Left lobe of liver (tissue), 2 donors: Measurements from ENCODE around the gene TIMM8B. TPM values are rescaled to one million over a fixed set of nuclear protein-coding genes. Genes with fewer than 3 reads are reported as not detected.
A peak's percentile ranks its signal among the peaks of the same experiment; 100 is the strongest.
"Not testable (repeated sequence)": the region's sequence is repeated elsewhere in the genome, so short reads cannot be mapped to it uniquely, and the experiment has no call there.

Source experiments
- ATAC-seq: fragments of 200-7000 bp; cut with Tn5 transposase; one replicate; pipeline ENCODE4 v1.9.1; 2020; ENCODE audit warnings: mild to moderate bottlenecking, moderate library complexity
- DNase-seq: peaks from one replicate; pipeline ENCODE4 v3.0.0-alpha.2; 2020; ENCODE audit warnings: low spot score
- total RNA-seq: library from RNA; stranded (reverse); gene quantifications from one replicate; pipeline ENCODE4 v1.2.1, GENCODE V29; 2021
- donor health status: DM: no; HTN: no; CAD: no; lungs with moderate emphysema.
- donor health status: DM: no; HTN: yes; CAD: no.

Gene TIMM8B
- 34.5 TPM for total RNA-seq

- peak; percentile 97 for DNase-seq
- peak; percentile 96 for ATAC-seq
Measured at GRCh38 chr11:112086422-112087191, at the start of gene TIMM8B, which contains the start of gene SDHD. TSS of gene TIMM8B (minus strand) at chr11:112086756. CDS start at chr11:112086723, 33 bp downstream. TSS of gene SDHD (plus strand) at chr11:112086873. CDS start at chr11:112086908, 35 bp downstream.

- DNase-seq = no peak
- no peak for ATAC-seq
Measured at GRCh38 chr11:112134473-112134872, 47.9 kb upstream of the TIMM8B start.

GRCh38 chr11:112132737-112133136 is 46.2 kb upstream of the TIMM8B start:
- DNase-seq = no peak
- no peak for ATAC-seq

- ATAC-seq (peak; percentile 51), DNase-seq (no peak)
Measured at GRCh38 chr11:112129656-112130055, 43.1 kb upstream of the TIMM8B start.

- DNase-seq (no peak), ATAC-seq (peak; percentile 58)
Measured at GRCh38 chr11:112128483-112129121, 42.0 kb upstream of the TIMM8B start.

GRCh38 chr11:112127056-112127455 is 40.5 kb upstream of the TIMM8B start:
- ATAC-seq = no peak

GRCh38 chr11:112123129-112123528 is 36.6 kb upstream of the TIMM8B start:
- DNase-seq (no peak), ATAC-seq (no peak)

More at GRCh38 chr11:112127056-112127455, 40.5 kb upstream of the TIMM8B start:
- no peak for DNase-seq

- DNase-seq (no peak), ATAC-seq (no peak)
Measured at GRCh38 chr11:112121981-112122615, 35.5 kb upstream of the TIMM8B start.

- no peak for DNase-seq
- no peak for ATAC-seq
Measured at GRCh38 chr11:112118176-112118575, 31.6 kb upstream of the TIMM8B start.

- ATAC-seq = no peak
- DNase-seq = no peak
Measured at GRCh38 chr11:112115386-112115785, 28.8 kb upstream of the TIMM8B start.

- DNase-seq (no peak), ATAC-seq (no peak)
Measured at GRCh38 chr11:112114460-112114859, 27.9 kb upstream of the TIMM8B start.

- ATAC-seq (peak; percentile 97), DNase-seq (no peak)
Measured at GRCh38 chr11:112113539-112114457, 27.2 kb upstream of the TIMM8B start.

- ATAC-seq = no peak
- DNase-seq = no peak
Measured at GRCh38 chr11:112106070-112106469, 19.5 kb upstream of the TIMM8B start.

GRCh38 chr11:112103446-112103845 is 16.9 kb upstream of the TIMM8B start:
- no peak for ATAC-seq
- no peak for DNase-seq

GRCh38 chr11:112100462-112100861 is 13.9 kb upstream of the TIMM8B start:
- peak; percentile 93 for ATAC-seq
- peak; percentile 53 for DNase-seq

- DNase-seq = no peak
- no peak for ATAC-seq
Measured at GRCh38 chr11:112097734-112098528, 11.4 kb upstream of the TIMM8B start.

GRCh38 chr11:112096194-112096593 is 9.6 kb upstream of the TIMM8B start:
- no peak for DNase-seq
- ATAC-seq = no peak

- DNase-seq, ATAC-seq: not testable (repeated sequence)
Measured at GRCh38 chr11:112095302-112095701, 8.7 kb upstream of the TIMM8B start.

GRCh38 chr11:112087212-112087611 is 656 bp upstream of the TIMM8B start:
- DNase-seq (no peak), ATAC-seq (peak; percentile 8)
